A549 (cell line): ENCODE measurements around the gene MAP3K10.

Experiments
- EHMT2 ChIP-seq: fragments of 200-600 bp; sonication (generic); IDR thresholded peaks from 2 replicates; pipeline ENCODE4 v1.6.1; 2016; ENCODE audit warnings: antibody characterized with exemption, low read depth, mild to moderate bottlenecking, moderate library complexity
- EP300 ChIP-seq, 2 experiments: fragments of >200 bp; sonication (Bioruptor Twin); formaldehyde crosslinking; IDR thresholded peaks; 2 replicates in 1 of 2; 3 replicates in 1 of 2; pipeline ENCODE4 v1.6.1; 2016 to 2017
- JUNB ChIP-seq: fragments of >200 bp; sonication (Bioruptor Twin); formaldehyde crosslinking; IDR thresholded peaks from 2 replicates; pipeline ENCODE4 v1.6.1; 2016
- MAFK ChIP-seq: fragments of 450-650 bp; IDR thresholded peaks from 2 replicates; pipeline ENCODE4 v1.6.1; 2014; ENCODE audit not compliant: partially characterized antibody
- NR3C1 ChIP-seq: fragments of >200 bp; sonication (Bioruptor Twin); formaldehyde crosslinking; IDR thresholded peaks from 3 replicates; pipeline ENCODE4 v1.6.1; 2017
- POLR2A ChIP-seq: IDR thresholded peaks from 2 replicates; pipeline ENCODE4 v1.6.1; 2012; ENCODE audit warnings: mild to moderate bottlenecking, low read length
- SMC3 ChIP-seq: fragments of >200 bp; sonication (Bioruptor Twin); formaldehyde crosslinking; IDR thresholded peaks from 3 replicates; pipeline ENCODE4 v1.6.1; 2018; ENCODE audit warnings: inconsistent platforms
- TF ChIP-seq, protein P1 (sequence below): fragments of >200 bp; sonication (Bioruptor Twin); formaldehyde crosslinking; IDR thresholded peaks from 3 replicates; pipeline ENCODE4 v1.5.1; 2016
- TF ChIP-seq, protein P2 (sequence below): fragments of 200-600 bp; sonication (generic); IDR thresholded peaks from 2 replicates; pipeline ENCODE4 v1.6.1; 2016; ENCODE audit warnings: antibody characterized with exemption, mild to moderate bottlenecking, moderate library complexity
- TF ChIP-seq, protein P3 (sequence below): fragments of >200 bp; sonication (Bioruptor Twin); formaldehyde crosslinking; IDR thresholded peaks from 2 replicates; pipeline ENCODE4 v1.6.1; 2016

GRCh38 chr19:40216777-40217026 is 25.5 kb downstream of the MAP3K10 start:
- TF ChIP-seq POLR2A (no peak), EHMT2 (no peak), MAFK (no peak), NR3C1 (no peak), SMC3 (no peak), EP300 (IDR thresholded peaks at IDR 0.05) (no peak), JUNB (no peak)
- TF ChIP-seq, protein P1, sequence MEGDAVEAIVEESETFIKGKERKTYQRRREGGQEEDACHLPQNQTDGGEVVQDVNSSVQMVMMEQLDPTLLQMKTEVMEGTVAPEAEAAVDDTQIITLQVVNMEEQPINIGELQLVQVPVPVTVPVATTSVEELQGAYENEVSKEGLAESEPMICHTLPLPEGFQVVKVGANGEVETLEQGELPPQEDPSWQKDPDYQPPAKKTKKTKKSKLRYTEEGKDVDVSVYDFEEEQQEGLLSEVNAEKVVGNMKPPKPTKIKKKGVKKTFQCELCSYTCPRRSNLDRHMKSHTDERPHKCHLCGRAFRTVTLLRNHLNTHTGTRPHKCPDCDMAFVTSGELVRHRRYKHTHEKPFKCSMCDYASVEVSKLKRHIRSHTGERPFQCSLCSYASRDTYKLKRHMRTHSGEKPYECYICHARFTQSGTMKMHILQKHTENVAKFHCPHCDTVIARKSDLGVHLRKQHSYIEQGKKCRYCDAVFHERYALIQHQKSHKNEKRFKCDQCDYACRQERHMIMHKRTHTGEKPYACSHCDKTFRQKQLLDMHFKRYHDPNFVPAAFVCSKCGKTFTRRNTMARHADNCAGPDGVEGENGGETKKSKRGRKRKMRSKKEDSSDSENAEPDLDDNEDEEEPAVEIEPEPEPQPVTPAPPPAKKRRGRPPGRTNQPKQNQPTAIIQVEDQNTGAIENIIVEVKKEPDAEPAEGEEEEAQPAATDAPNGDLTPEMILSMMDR, result no peak
- TF ChIP-seq, protein P2, sequence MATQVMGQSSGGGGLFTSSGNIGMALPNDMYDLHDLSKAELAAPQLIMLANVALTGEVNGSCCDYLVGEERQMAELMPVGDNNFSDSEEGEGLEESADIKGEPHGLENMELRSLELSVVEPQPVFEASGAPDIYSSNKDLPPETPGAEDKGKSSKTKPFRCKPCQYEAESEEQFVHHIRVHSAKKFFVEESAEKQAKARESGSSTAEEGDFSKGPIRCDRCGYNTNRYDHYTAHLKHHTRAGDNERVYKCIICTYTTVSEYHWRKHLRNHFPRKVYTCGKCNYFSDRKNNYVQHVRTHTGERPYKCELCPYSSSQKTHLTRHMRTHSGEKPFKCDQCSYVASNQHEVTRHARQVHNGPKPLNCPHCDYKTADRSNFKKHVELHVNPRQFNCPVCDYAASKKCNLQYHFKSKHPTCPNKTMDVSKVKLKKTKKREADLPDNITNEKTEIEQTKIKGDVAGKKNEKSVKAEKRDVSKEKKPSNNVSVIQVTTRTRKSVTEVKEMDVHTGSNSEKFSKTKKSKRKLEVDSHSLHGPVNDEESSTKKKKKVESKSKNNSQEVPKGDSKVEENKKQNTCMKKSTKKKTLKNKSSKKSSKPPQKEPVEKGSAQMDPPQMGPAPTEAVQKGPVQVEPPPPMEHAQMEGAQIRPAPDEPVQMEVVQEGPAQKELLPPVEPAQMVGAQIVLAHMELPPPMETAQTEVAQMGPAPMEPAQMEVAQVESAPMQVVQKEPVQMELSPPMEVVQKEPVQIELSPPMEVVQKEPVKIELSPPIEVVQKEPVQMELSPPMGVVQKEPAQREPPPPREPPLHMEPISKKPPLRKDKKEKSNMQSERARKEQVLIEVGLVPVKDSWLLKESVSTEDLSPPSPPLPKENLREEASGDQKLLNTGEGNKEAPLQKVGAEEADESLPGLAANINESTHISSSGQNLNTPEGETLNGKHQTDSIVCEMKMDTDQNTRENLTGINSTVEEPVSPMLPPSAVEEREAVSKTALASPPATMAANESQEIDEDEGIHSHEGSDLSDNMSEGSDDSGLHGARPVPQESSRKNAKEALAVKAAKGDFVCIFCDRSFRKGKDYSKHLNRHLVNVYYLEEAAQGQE, result no peak
- TF ChIP-seq, protein P3, sequence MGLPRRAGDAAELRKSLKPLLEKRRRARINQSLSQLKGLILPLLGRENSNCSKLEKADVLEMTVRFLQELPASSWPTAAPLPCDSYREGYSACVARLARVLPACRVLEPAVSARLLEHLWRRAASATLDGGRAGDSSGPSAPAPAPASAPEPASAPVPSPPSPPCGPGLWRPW, result no peak
